ENCODE data around the gene KRT25.

The KRT25 gene

DNA sequence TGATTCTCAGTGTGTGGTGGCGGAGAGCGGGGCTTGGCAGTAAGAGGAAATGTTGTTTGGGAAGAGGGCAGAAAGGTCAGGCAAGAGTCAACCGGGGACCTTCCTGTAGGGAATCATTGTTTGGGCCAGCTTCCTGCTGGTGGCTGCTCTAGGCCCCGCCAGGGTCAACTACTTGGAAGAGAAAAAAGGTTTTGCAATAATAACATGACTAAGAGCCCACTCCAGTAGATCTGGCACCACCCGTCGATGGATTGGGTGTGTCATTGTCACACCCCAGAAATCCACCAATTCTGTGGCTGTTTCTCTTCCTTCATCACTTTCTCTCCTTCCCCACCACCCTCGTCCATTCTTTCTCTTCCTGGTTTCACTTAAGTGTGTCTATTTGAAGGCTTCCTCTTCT lies 47.4 kb downstream of the KRT25 start:
- Histone ChIP-seq H3K36me3 (ENCODE audit: insufficient read depth, low read length) (no peaks in the 10 kb centered on the region), H3F3A (ENCODE audit: insufficient read depth, low read length) (no peaks in the 10 kb centered on the region), H3K27me3 (ENCODE audit: insufficient read depth, low read length) (no peaks in the 10 kb centered on the region), H3K4me3 (ENCODE audit: low read depth, low read length, poor library complexity, severe bottlenecking) (no peak overlapping the region), H3K4me2 (ENCODE audit: low read length) (no peak overlapping the region), H2AFZ (ENCODE audit: low read length) (no peak overlapping the region), H3K9ac (ENCODE audit: low read length) (no peak overlapping the region), H3K4me1 (ENCODE audit: insufficient read depth, low read length, severe bottlenecking) (no peaks in the 10 kb centered on the region), H3K79me2 (ENCODE audit: insufficient read depth, low read length) (no peaks in the 10 kb centered on the region), H3K9me2 (ENCODE audit: low read depth, low read length) (no peaks in the 10 kb centered on the region), H4K20me1 (ENCODE audit: insufficient read depth, low read length) (no peaks in the 10 kb centered on the region), H3K9me3 (ENCODE audit: low read length) (no peaks in the 10 kb centered on the region), H3K27ac (ENCODE audit: low read depth, low read length, poor library complexity, severe bottlenecking) (no peak overlapping the region)
- TF ChIP-seq, protein P1, sequence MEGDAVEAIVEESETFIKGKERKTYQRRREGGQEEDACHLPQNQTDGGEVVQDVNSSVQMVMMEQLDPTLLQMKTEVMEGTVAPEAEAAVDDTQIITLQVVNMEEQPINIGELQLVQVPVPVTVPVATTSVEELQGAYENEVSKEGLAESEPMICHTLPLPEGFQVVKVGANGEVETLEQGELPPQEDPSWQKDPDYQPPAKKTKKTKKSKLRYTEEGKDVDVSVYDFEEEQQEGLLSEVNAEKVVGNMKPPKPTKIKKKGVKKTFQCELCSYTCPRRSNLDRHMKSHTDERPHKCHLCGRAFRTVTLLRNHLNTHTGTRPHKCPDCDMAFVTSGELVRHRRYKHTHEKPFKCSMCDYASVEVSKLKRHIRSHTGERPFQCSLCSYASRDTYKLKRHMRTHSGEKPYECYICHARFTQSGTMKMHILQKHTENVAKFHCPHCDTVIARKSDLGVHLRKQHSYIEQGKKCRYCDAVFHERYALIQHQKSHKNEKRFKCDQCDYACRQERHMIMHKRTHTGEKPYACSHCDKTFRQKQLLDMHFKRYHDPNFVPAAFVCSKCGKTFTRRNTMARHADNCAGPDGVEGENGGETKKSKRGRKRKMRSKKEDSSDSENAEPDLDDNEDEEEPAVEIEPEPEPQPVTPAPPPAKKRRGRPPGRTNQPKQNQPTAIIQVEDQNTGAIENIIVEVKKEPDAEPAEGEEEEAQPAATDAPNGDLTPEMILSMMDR (IDR thresholded peaks at IDR 0.05; ENCODE audit: low read length) = no peak
- no peak for TF ChIP-seq EZH2 (IDR thresholded peaks at IDR 0.05; ENCODE audit: borderline replicate concordance, low read length)

DNA sequence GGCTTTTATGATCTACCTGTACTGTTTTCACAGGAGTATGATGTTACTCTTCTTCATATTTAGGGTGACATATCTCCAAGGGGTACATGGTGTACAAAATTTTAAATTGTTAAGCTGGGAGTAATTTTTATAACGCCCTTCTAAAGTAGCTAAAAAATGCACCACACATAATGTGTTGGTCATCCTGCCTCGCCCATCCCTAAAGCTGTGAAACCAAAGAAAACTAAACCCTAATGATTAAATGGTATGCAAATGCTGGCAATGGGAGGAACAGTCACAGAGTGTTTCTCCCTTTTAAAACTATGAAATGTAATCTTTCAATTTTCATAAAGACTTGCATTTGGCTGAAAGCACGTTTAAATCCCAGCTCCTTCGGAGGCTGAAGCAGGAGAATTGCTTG lies 49.5 kb downstream of the KRT25 start:
- Histone ChIP-seq H3F3A (ENCODE audit: insufficient read depth, low read length) (no peaks in the 10 kb centered on the region), H3K79me2 (ENCODE audit: insufficient read depth, low read length) (no peaks in the 10 kb centered on the region), H3K9ac (ENCODE audit: low read length) (no peak overlapping the region), H3K27me3 (ENCODE audit: insufficient read depth, low read length) (no peaks in the 10 kb centered on the region), H3K4me1 (ENCODE audit: insufficient read depth, low read length, severe bottlenecking) (no peaks in the 10 kb centered on the region), H3K9me3 (ENCODE audit: low read length) (no peaks in the 10 kb centered on the region), H3K36me3 (ENCODE audit: insufficient read depth, low read length) (no peaks in the 10 kb centered on the region), H3K27ac (ENCODE audit: low read depth, low read length, poor library complexity, severe bottlenecking) (no peak overlapping the region), H2AFZ (ENCODE audit: low read length) (no peak overlapping the region), H3K9me2 (ENCODE audit: low read depth, low read length) (no peaks in the 10 kb centered on the region), H3K4me2 (ENCODE audit: low read length) (no peak overlapping the region), H4K20me1 (ENCODE audit: insufficient read depth, low read length) (no peaks in the 10 kb centered on the region), H3K4me3 (ENCODE audit: low read depth, low read length, poor library complexity, severe bottlenecking) (no peak overlapping the region)
- TF ChIP-seq, protein P1 (IDR thresholded peaks at IDR 0.05; ENCODE audit: low read length) = no peak
- no peak for TF ChIP-seq EZH2 (IDR thresholded peaks at IDR 0.05; ENCODE audit: borderline replicate concordance, low read length)

DNA sequence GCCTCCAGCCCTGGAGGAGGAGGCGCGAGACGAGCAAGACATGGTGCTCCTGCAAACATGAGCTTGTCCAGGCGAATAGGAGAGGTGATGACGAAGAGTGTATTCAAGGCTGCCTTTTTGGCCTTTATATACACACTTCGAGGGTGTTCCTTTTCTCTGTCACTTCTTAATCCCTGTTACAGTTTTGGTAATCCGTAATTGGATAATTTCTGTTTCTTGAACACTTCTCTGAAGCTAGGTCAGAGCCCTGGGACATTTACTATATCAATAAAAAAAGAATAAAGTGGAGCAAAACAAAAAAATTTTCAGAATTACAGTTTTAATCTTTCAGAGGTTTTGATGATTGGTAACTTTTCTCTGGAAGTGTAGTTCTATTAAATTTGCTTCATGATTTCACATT lies 51.5 kb downstream of the KRT25 start, which contains the start of gene KRT24:
KRT24 (minus strand) TSS at position 101 of the 400 bp plus-strand sequence; CDS start at position 42, 59 bp downstream.
- Histone ChIP-seq H3K9ac (ENCODE audit: low read length) (no peak within 1 kb of the TSS), H3K27ac (ENCODE audit: low read depth, low read length, poor library complexity, severe bottlenecking) (no peak within 1 kb of the TSS), H3K9me2 (ENCODE audit: low read depth, low read length) (no peaks in the 10 kb centered on the region), H3K27me3 (ENCODE audit: insufficient read depth, low read length) (no peaks in the 10 kb centered on the region), H4K20me1 (ENCODE audit: insufficient read depth, low read length) (no peaks in the 10 kb centered on the region), H3K4me2 (ENCODE audit: low read length) (no peak within 1 kb of the TSS), H3K9me3 (ENCODE audit: low read length) (no peaks in the 10 kb centered on the region), H2AFZ (ENCODE audit: low read length) (no peak within 1 kb of the TSS), H3K4me1 (ENCODE audit: insufficient read depth, low read length, severe bottlenecking) (no peaks in the 10 kb centered on the region), H3K36me3 (ENCODE audit: insufficient read depth, low read length) (no peaks in the 10 kb centered on the region), H3K4me3 (ENCODE audit: low read depth, low read length, poor library complexity, severe bottlenecking) (no peak within 1 kb of the TSS), H3F3A (ENCODE audit: insufficient read depth, low read length) (no peaks in the 10 kb centered on the region), H3K79me2 (ENCODE audit: insufficient read depth, low read length) (no peaks in the 10 kb centered on the region)
- TF ChIP-seq, protein P1 (IDR thresholded peaks at IDR 0.05; ENCODE audit: low read length) = no peak
- TF ChIP-seq EZH2 (IDR thresholded peaks at IDR 0.05; ENCODE audit: borderline replicate concordance, low read length) = no peak

Measured in OCI-LY1 (cell line).